Measurements from ENCODE around the gene TSPAN18.

- TF ChIP-seq EZH2 (IDR thresholded peaks at IDR 0.05) = no peak
- no peak for TF ChIP-seq POLR2AphosphoS5 (IDR thresholded peaks at IDR 0.05; ENCODE audit: borderline replicate concordance, low read depth, low read length)
These were observed 71.8 kb downstream of the TSPAN18 start for GRCh38 chr11:44798607-44798972.

Measured in SK-N-MC (cell line).